ENCODE results near the gene TMPRSS7.

- TF ChIP-seq, protein P1, sequence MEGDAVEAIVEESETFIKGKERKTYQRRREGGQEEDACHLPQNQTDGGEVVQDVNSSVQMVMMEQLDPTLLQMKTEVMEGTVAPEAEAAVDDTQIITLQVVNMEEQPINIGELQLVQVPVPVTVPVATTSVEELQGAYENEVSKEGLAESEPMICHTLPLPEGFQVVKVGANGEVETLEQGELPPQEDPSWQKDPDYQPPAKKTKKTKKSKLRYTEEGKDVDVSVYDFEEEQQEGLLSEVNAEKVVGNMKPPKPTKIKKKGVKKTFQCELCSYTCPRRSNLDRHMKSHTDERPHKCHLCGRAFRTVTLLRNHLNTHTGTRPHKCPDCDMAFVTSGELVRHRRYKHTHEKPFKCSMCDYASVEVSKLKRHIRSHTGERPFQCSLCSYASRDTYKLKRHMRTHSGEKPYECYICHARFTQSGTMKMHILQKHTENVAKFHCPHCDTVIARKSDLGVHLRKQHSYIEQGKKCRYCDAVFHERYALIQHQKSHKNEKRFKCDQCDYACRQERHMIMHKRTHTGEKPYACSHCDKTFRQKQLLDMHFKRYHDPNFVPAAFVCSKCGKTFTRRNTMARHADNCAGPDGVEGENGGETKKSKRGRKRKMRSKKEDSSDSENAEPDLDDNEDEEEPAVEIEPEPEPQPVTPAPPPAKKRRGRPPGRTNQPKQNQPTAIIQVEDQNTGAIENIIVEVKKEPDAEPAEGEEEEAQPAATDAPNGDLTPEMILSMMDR (optimal IDR thresholded peaks at IDR 0.05 in 1 of 3, IDR thresholded peaks at IDR 0.05 in 1 of 3, conservative IDR thresholded peaks at IDR 0.05 in 1 of 3; ENCODE audit: extremely low read depth in 1 of 3, insufficient read depth in 2 of 3, low read length in 3 of 3): no peak
- TF ChIP-seq EZH2 (IDR thresholded peaks at IDR 0.05; ENCODE audit: low read length): no peak
Observed at GRCh38 chr3:112093180-112093522, 58.6 kb downstream of the TMPRSS7 start.
